ENCODE data around the gene GALNT14. TPM values are rescaled to one million over a fixed set of nuclear protein-coding genes. Genes with fewer than 3 reads are reported as not detected.

GALNT14 gene
- total RNA-seq, 2 experiments from 2014 or later: 1.1 to 1.2 TPM

DNA sequence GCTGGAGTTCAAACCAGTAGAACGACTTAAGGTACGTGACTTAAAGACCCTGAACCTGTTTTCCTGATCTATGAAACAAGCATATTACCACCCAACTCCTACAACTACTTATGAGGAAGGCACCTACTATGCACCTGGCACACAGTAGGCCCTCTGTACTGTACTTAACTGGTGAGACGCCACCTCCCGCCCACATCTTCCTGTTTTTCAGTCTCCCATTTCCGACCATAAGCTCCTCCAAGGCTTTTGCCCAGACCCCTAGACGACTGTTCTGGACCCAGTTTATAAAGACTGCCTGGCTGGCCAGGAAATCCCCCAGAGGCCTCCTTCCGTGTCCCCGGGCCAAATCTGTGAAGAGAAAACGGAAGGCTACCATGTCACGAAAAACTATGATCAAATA is 1.5 kb downstream of the GALNT14 start:
- CTCF ChIA-PET: no interaction called here

DNA sequence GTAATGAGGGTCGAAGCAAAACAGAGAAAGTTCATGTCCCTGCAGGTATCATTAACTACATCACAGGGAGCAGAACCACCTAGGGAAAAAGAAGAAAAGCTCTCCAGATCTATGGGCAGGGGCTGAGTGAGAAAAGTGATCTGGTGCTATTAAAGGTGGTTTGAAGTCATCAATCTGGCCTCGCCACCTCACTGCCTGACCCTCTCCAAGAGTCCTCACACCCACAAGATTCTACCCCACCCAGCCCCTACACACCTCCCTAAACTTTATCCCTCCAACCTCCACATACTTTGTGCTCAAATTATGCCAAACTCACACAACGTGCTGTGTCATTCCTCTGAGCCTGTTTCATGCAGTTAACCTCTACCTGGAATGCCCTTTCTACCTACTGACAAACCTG is 2.2 kb downstream of the GALNT14 start:
- POLR2A ChIA-PET: no interaction called here

More for the DNA sequence above, 1.5 kb downstream of the GALNT14 start:
- POLR2A ChIA-PET: no interaction called here

DNA sequence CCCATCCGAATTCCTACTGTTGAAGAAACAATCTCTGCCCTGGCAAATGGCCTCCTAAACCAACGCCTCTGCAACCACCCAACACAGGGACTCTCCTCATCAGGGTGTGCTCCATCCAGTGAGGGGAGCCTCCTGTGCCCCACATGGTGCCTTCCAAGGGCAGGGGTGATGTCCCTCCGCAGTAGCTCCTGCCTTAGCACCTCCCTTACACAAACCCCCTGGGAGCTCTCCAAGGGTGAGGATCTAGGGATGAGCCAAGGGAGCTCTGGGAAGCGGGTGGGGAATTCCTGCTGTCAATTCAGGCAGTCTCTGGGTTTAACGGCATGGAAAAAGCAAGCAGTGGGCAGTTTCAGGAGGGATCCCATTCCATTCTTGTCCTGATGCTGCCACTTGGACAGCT is 3.8 kb downstream of the GALNT14 start:
- POLR2A ChIA-PET: no interaction called here
- CTCF ChIA-PET: no interaction called here

More for the DNA sequence above, 2.2 kb downstream of the GALNT14 start:
- CTCF ChIA-PET: no interaction called here

DNA sequence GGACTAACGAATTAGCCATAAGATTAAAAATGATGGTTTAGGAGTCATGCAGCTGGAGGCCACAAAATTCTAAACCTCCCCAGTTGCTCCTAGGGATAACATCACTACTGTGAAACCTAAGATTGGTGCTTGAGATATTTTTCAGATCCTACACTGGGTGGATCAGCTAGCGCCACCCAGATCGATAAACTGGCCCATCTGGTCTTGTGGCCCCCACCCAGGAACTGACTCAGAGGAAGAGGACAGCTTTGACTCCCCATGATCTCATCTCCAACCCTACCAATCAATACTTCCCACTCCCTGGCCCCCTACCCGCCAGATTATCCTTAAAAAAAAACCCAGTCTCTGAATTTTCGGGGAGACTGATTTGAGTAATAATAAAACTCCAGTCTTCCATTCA is 5.5 kb downstream of the GALNT14 start:
- POLR2A ChIA-PET: no interaction called here
- CTCF ChIA-PET: no interaction called here

DNA sequence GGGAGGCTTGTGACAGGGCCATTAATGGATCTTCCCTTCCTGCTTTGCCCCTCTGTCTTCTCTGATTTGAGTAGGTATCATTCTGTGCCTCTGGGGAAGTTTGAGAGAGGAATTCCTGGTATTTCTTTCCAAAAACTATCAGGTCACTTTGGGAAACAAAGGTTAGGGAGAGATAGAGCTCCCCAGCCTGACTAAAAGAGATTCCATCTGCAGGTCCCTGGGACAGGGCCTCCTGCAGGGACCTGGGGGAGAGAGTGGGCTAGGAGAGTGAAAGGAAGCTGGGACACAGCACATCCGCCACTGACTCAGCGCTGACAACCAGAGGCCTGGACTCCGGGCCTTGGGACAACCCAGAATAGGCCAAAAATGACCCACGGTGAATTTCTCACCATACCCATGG is 6.4 kb downstream of the GALNT14 start:
- ChIA-PET CTCF (no interaction called here), POLR2A (no interaction called here)

DNA sequence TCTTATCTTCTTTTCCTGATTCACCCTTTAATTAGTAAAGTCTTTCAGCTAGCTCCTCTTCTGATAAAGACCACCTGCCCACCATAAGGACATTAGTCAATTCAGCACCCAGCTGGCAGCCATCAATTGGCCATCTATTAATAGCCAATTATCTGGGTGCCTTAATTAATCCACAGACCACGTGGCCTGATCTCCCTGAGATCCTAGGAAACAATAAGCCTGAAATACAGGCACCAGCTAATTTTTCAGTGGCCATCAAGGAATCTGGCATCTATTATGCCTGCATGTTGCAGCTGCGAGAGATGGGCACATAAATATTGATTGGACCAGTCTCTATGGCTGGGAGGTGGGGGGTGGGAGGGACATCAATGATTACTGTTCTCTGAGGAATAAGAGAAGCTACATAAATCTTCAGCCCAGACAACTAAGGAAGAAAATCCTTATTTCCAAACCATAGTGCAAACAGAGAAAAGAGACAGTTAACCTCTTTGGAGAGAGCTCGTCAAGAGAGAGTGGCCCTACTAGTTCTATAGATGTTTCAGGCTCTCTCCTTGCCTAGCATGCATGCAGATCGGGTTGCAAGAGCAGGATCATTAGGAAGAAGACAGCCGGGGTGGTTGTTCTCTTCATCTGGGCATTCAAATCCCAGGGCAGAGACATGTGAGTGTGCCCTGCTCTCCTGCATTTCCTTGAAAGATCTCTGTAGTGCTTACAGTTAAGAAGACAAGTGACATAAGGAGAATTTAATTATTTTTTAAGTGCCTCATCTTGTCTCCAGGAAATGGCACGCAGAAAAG is 8.7 kb downstream of the GALNT14 start:
- ChIA-PET POLR2A (no interaction called here), CTCF (no interaction called here)

DNA sequence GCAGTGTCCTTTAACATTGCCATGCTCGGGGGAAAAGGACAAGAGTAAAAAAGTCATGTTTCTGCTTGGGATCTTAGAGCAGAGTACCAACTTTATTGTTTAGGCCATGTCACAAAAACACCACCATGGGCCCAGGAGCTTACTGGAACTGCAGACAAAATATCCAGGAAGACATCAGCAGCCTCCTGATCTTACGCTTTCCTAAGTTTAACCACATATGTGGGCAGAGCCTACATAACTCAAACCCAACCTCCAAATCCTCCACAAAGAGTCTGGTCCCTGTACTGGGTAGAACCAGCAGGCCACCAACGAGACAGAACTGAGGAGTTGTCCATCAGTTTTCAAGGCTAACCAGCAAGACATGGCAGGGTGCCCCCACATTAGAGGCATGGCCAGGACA is 10.3 kb downstream of the GALNT14 start:
- ChIA-PET CTCF (no interaction called here), POLR2A (no interaction called here)

DNA sequence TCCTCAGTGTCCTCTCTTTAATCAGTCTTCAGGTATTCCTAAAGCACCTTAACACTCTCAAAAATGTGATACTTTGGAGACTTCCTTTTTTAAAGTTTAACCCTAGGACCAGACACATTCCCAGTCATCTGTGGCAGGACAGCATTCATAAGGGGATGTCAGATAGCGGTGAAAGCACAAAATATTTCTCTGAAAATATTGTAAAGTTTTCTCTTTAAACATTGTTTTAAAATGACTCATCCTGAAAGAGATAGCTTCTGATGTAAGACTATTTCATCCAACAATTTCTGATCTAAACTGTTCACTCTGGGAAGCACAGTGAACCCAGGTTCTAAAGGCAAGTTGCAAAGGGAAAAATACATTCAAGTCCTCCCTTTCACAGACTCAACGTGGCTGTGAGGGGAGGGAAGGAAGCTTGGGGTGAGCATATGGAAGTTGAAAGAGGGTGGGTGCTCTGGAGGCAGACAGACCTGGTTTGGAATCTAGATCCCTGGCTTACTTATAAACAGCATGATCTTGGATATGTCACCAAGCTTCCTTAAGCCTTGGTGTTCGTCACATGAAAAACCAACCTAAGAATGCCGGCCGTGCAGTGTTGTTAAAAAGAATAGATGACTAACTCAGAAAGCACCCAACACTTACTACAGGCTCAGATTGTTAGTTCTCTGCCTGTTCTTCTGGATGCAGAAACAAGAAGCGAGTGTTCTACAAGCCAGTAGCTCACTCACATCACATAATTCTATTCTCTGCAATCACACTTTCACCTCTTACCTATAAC is 12.1 kb downstream of the GALNT14 start:
- ChIA-PET CTCF (no interaction called here), POLR2A (no interaction called here)

DNA sequence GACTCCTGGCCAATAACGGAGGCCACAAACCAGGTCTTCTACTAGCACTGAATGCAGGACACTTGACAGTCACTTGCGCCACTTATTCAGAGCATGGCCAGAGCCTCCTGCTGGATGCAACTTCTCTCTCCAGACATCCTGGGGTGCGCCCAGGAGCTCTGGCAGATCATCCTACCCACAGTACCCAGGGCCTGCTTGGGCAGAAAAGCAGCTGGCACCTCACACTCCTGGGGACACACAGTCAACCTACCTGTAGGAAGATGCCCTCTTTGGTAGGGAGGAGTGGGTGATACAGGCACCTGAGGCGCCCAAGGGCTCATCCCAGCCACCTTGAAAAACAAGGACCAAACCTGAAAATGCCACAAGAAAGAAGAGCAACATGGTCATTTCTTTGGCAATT is 13.3 kb downstream of the GALNT14 start:
- ChIA-PET CTCF (no interaction called here), POLR2A (no interaction called here)

DNA sequence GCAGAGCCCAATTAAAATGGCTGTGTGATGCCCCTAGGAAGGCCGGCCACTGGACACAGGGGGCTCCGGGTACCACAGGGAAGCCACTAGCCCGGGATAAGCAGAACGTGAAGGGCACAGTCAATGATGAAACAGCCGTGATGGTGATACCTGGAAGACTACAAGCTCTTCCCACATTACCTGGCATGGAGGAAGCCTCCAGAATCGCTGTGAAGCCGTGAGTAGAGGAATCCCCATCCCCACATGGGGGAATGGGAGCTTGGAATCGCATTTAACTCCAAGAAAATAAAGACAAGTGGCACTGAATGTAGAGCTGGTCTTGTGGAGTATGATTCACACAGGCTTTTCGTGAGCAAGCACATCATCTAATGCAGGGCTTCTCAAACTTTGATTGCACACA is 16.1 kb downstream of the GALNT14 start:
- CTCF ChIA-PET: no interaction called here
- POLR2A ChIA-PET: no interaction called here

DNA sequence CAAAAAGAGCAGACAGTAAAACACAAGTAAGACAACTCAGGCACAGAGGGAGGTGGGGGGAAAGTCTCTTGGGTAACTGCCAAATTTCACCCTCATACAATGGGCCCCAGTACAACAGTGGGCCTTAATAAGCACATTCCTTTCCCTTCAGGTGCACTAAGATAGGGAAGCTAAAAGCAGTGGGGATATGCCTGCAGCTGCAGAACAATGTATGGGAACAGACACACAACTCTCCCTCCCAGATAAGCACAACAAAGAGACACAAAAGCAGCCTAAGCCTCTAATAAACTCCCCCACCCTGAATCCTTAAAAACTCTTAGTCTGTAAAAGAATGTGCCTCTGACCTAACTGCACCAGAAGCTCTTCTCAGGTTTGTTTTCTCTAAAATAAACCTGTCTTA is 24.5 kb downstream of the GALNT14 start:
- ChIA-PET CTCF (no interaction called here), POLR2A (no interaction called here)

DNA sequence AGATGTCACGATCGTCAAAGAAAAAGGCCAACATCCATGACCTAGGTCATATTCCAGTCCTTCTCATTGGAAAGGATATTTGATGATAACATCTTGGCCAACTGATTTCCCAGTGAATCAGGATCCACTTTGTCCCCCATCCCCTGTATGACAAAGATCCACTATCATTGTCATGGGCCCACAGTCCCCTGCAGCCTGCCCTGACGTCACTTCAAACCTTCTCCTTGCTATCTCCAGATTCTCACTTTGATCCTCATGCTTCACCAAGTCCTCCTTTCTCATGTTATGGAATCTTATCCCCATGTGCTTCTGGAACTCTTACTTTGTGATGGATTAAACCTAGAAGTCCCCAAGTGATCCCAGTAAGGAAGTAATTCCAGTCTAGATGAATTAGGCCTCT is 25.7 kb downstream of the GALNT14 start:
- ChIA-PET POLR2A (no interaction called here), CTCF (no interaction called here)

DNA sequence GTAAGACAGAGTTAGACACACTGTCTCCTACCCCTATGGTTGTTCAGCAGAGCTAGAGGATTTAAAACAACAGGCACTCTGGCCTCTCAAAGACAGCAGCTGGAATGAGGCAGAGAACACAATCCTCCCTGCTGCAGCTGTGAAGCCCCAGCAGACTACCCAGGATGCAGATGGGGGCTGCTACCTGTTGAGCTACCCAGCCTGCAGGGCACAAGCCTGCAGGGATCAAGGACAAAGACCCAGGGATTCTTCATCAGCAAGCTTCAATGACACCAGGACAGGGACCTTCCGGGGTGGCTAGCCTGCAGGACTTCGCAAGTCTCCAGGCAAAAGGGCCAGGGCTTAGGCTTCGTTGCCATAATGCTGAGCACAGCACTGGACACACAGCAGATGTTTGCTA is 27.2 kb downstream of the GALNT14 start:
- CTCF ChIA-PET: no interaction called here
- POLR2A ChIA-PET: no interaction called here

DNA sequence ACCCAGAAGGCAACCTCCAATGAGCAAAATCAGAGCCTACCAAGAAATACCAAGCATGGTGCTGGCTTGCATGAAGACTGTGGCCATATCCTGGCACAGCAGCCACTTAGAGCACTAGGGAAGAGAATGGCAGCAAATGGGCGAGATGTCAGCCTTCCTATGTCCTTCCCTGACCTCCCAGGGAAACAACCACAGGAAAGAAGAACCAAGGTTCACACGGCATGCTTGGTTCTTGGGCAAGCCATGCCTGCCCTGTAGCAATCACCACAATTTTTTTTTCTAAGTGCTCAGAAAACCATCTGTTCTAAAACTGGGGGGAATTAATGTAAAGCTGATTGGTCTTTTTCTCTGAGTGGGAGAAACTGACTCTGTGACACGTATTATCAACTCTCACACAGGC is 27.8 kb downstream of the GALNT14 start:
- ChIA-PET POLR2A (no interaction called here), CTCF (no interaction called here)

DNA sequence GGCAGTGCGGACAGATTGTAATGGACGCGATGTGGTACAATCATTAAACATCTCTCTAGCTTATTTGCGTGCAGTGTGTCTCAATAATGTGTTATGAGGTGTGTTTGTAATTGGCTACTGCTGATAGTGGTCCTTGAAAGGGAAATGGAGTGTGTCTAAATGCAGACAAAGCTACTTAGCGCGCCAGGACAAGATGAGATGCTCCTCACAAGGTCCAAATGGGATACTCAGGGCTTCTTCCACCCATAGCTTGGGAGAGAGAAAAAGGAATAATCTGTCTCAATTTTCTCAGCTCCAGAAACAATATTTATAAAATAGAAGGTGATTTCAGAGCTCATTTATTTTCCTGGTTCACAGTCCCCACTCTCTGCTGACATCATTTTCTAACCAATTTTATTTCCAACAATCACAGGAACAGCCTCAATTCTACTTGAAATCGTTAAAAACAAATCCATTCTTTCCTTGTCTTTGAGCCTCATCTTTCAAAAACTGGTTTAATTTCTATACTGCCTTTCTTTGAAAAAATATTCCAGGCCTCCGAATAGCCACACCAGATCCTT is 28.5 kb downstream of the GALNT14 start:
- CTCF ChIA-PET: no interaction called here

DNA sequence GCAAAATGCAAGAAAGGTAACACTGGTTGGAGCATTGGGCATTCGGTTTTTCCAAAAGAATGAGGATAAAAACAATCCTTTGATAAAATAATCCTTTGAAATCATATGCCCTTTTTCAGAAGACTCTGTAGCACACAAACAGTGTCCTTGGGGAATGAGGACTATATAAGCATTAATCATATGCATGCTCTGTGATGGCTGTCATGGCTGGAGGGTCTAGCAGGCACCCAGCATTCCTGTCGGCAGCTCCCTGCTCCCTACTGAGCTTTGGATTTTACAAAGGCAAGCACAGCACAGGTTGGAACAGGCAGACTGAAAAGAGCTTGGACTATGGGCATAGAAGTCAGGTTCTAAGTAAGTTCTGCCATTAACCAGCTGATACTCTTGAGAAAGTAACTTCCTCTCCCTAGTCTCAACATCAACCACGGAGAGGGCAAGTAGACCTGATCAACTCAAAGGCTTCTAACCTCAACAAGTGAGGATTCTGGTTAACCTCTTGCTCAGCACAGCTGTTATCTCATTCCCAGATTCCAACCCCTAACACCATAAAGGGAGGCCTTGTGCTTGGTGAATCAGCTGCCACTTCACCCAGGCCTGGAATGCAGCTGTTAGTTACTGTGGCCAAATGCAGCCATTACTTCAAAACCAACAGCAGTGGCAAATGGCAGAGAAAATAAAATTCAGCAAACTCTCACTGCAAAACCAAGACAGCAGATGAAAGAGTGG is 29.5 kb downstream of the GALNT14 start:
- CTCF ChIA-PET: no interaction called here
- POLR2A ChIA-PET: no interaction called here

More for the DNA sequence above, 28.5 kb downstream of the GALNT14 start:
- POLR2A ChIA-PET: no interaction called here

DNA sequence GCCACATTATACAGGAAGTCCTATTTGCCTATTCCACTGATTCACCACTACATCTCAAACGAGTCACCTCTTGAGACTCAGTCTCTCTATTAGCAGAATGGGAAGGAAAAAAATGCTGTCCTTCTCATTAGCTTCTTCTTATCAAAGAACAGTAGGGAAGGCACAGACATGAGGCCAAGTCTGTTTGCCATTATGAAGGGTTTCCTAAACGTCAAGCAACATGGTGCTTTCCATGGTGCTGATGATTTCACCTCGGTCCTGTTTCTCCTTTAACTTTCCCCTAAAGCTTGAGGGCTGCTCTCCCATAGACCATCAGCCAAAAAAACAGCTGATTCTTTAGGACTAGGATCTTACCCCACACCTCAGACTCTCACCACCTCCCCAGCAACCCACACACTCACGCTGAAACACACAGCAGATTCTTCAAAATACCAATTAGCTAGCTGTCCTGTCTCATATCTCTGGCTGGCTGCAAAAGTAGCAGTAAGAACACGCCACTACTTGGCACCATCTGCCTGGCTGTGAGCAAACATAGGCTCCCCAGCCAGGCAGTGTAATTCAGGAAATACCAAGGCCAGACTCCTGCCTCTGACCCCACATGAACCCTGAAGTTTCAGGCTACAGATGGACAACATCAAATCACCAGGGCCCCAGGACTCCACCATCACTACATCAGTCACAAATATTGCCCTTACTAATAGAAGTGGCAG is 30.5 kb downstream of the GALNT14 start:
- POLR2A ChIA-PET: no interaction called here
- CTCF ChIA-PET: interaction anchor here (0.6 kb wide), 1 partner anchor 943 kb away, joined by 3 read pairs; no protein-coding TSS in a partner anchor

DNA sequence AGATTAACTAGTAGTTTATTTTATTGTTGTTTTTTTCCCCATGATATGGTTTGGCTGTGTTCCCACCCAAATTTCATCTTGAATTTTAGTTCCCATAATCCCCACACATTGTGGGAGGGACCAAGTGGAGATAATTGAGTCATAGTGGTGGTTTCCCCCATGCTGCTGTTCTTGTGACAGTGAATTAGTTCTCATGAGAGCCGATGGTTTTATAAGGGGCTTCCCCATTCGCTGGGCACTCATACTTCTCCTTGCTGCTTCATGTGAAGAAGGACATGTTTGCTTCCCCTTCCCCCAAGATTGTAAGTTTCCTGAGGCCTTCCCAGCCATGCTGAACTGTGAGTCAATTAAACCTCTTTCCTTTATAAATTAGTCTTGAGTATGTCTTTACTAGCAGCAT is 36.5 kb downstream of the GALNT14 start:
- POLR2A ChIA-PET: no interaction called here
- CTCF ChIA-PET: no interaction called here

DNA sequence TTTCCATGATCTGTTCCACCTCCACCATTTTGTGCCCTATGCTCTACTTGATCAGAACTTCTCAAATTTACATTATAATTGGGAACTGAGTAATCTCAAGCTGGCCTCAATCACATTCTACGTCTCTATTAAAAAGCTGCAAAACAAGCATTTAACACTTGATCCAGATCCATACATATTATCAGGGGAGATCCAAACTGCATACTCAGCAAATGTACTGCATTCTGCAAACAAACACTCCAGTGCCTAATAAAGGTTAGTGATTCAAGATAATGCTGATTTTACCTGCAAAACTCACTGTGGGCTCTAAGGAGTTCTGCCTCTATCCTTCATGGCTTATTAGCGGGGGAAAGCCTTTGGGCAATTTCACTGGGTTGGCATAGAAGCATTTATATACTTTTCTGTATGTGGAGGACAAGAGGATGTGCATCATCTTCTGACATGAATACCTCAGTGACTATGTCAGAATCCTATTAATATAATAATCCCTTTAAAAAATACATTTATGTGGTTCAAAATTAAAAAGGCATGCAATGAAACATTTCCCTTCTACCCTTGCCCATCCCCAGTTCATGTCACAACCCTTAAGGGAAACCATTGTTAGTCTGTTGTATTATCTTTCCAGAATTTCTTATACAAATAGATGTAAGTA is 40.2 kb downstream of the GALNT14 start:
- ChIA-PET CTCF (interaction anchor here (0.5 kb wide), 1 partner anchor 25 kb away, joined by 3 read pairs; no protein-coding TSS in a partner anchor), POLR2A (no interaction called here)

All from activated CD8-positive, alpha-beta memory T cell treated with anti-CD3 and anti-CD28 coated beads for 36 hours (primary cell).